Ishikawa (cell line): Measurements from ENCODE around the gene MBTPS1.

Source experiments
- CREB1 ChIP-seq: IDR thresholded peaks from 2 replicates; pipeline ENCODE4 v1.6.1; 2012; ENCODE audit warnings: low read depth
- EP300 ChIP-seq: IDR thresholded peaks from 2 replicates; pipeline ENCODE4 v1.6.1; 2012; ENCODE audit warnings: borderline replicate concordance
- RAD21 ChIP-seq: IDR thresholded peaks from 2 replicates; pipeline ENCODE4 v1.6.1; 2012; ENCODE audit warnings: low read depth
- YY1 ChIP-seq: IDR thresholded peaks from 2 replicates; pipeline ENCODE4 v1.6.1; 2012; ENCODE audit warnings: low read depth
- TF ChIP-seq, protein P1 (sequence below): IDR thresholded peaks from 2 replicates; pipeline ENCODE4 v1.6.1; 2012
- TF ChIP-seq, protein P2 (sequence below): IDR thresholded peaks from 2 replicates; pipeline ENCODE4 v1.6.1; 2012
- TF ChIP-seq, protein P3 (sequence below): IDR thresholded peaks from 2 replicates; pipeline ENCODE4 v1.6.1; 2012; ENCODE audit warnings: low read depth, mild to moderate bottlenecking

DNA sequence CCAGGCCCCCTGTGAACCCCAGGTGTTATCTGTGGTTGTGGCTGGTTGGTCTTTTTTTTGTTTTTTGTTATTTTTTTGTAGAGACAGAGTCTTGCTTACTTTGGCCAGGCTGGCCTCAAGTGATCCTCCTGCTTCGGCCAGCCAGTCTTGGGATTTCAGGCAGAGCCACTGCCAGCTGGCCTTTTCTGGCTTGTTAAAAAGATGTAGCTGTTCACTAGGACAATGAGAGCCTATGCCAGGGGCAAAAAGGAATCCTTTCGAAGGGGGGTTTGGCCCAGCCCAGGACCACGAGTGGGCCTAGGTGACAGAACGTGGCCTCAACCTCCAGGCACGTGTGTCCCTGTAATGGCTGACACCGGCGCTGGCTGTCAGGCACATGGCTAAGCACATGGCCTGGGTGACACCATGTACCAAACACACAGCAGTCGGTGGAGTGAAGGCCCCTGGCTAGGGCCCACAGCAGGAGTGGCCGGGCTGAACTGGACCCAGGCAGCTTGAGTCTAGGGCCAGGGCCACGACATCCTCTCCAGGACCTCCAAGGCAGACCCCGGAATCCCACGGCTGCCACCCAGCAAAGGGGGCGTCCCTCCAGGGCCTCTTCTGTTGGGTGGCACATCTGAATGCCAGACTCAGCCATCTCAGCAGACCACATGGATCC lies 67.2 kb downstream of the MBTPS1 start:
- TF ChIP-seq CREB1, result no peak
- TF ChIP-seq, protein P1, sequence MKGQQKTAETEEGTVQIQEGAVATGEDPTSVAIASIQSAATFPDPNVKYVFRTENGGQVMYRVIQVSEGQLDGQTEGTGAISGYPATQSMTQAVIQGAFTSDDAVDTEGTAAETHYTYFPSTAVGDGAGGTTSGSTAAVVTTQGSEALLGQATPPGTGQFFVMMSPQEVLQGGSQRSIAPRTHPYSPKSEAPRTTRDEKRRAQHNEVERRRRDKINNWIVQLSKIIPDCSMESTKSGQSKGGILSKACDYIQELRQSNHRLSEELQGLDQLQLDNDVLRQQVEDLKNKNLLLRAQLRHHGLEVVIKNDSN, result no peak
- no peak for TF ChIP-seq YY1
- TF ChIP-seq RAD21, result no peak
- TF ChIP-seq, protein P2, sequence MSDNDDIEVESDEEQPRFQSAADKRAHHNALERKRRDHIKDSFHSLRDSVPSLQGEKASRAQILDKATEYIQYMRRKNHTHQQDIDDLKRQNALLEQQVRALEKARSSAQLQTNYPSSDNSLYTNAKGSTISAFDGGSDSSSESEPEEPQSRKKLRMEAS, result no peak
- TF ChIP-seq, protein P3, sequence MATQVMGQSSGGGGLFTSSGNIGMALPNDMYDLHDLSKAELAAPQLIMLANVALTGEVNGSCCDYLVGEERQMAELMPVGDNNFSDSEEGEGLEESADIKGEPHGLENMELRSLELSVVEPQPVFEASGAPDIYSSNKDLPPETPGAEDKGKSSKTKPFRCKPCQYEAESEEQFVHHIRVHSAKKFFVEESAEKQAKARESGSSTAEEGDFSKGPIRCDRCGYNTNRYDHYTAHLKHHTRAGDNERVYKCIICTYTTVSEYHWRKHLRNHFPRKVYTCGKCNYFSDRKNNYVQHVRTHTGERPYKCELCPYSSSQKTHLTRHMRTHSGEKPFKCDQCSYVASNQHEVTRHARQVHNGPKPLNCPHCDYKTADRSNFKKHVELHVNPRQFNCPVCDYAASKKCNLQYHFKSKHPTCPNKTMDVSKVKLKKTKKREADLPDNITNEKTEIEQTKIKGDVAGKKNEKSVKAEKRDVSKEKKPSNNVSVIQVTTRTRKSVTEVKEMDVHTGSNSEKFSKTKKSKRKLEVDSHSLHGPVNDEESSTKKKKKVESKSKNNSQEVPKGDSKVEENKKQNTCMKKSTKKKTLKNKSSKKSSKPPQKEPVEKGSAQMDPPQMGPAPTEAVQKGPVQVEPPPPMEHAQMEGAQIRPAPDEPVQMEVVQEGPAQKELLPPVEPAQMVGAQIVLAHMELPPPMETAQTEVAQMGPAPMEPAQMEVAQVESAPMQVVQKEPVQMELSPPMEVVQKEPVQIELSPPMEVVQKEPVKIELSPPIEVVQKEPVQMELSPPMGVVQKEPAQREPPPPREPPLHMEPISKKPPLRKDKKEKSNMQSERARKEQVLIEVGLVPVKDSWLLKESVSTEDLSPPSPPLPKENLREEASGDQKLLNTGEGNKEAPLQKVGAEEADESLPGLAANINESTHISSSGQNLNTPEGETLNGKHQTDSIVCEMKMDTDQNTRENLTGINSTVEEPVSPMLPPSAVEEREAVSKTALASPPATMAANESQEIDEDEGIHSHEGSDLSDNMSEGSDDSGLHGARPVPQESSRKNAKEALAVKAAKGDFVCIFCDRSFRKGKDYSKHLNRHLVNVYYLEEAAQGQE, result no peak
- TF ChIP-seq EP300, result no peak
